ENCODE data around the gene SOCS3.

Gene SOCS3

GRCh38 chr17:78353834-78354233, 6.0 kb downstream of the SOCS3 start:
- no peak overlapping the region for H3K4me3 ChIP-seq (ENCODE audit: low read length in 2 of 2)
- H3K9ac ChIP-seq (ENCODE audit: low read depth in 1 of 2, low read length in 2 of 2) = no peak overlapping the region
- no peaks in the 10 kb centered on the region for H3K27me3 ChIP-seq (ENCODE audit: control insufficient read depth in 2 of 2, insufficient read depth in 2 of 2, low read length in 2 of 2)
- peaks cover 3% of the 10 kb centered on the region in 2 donors for H3K36me3 ChIP-seq (ENCODE audit: control insufficient read depth in 2 of 2, insufficient read depth in 2 of 2, low read length in 2 of 2)
- H3K9me3 ChIP-seq (ENCODE audit: control insufficient read depth in 2 of 2, low read length in 2 of 2) = no peaks in the 10 kb centered on the region
- peaks cover 28 to 38% of the 10 kb centered on the region in 2 donors for H3K4me1 ChIP-seq (ENCODE audit: control insufficient read depth in 2 of 2, insufficient read depth in 2 of 2, low read length in 2 of 2)
- peak overlapping the region; percentile 29 to 74 for H3K27ac ChIP-seq (ENCODE audit: low read depth in 2 of 2, low read length in 2 of 2)

- no peaks in the 10 kb centered on the region for H3K9me3 ChIP-seq (ENCODE audit: control insufficient read depth in 2 of 2, low read length in 2 of 2)
- H3K27ac ChIP-seq (ENCODE audit: low read depth in 2 of 2, low read length in 2 of 2) = peak overlapping the region in 1 of 2 donors; percentile 72
- no peak overlapping the region for H3K9ac ChIP-seq (ENCODE audit: low read depth in 1 of 2, low read length in 2 of 2)
- no peaks in the 10 kb centered on the region for H3K36me3 ChIP-seq (ENCODE audit: control insufficient read depth in 2 of 2, insufficient read depth in 2 of 2, low read length in 2 of 2)
- H3K4me1 ChIP-seq (ENCODE audit: control insufficient read depth in 2 of 2, insufficient read depth in 2 of 2, low read length in 2 of 2) = peaks cover 15 to 28% of the 10 kb centered on the region in 2 donors
- H3K27me3 ChIP-seq (ENCODE audit: control insufficient read depth in 2 of 2, insufficient read depth in 2 of 2, low read length in 2 of 2) = no peaks in the 10 kb centered on the region
- peak overlapping the region in 1 of 2 donors; percentile 7 for H3K4me3 ChIP-seq (ENCODE audit: low read length in 2 of 2)
Observed at GRCh38 chr17:78351449-78352006, 8.3 kb downstream of the SOCS3 start.

GRCh38 chr17:78349891-78350642, 9.8 kb downstream of the SOCS3 start:
- H3K9ac ChIP-seq (ENCODE audit: low read depth in 1 of 2, low read length in 2 of 2) = no peak overlapping the region
- no peaks in the 10 kb centered on the region for H3K27me3 ChIP-seq (ENCODE audit: control insufficient read depth in 2 of 2, insufficient read depth in 2 of 2, low read length in 2 of 2)
- H3K4me3 ChIP-seq (ENCODE audit: low read length in 2 of 2) = no peak overlapping the region
- H3K9me3 ChIP-seq (ENCODE audit: control insufficient read depth in 2 of 2, low read length in 2 of 2) = no peaks in the 10 kb centered on the region
- H3K4me1 ChIP-seq (ENCODE audit: control insufficient read depth in 2 of 2, insufficient read depth in 2 of 2, low read length in 2 of 2) = peaks cover 15 to 24% of the 10 kb centered on the region in 2 donors
- no peaks in the 10 kb centered on the region for H3K36me3 ChIP-seq (ENCODE audit: control insufficient read depth in 2 of 2, insufficient read depth in 2 of 2, low read length in 2 of 2)
- no peak overlapping the region for H3K27ac ChIP-seq (ENCODE audit: low read depth in 2 of 2, low read length in 2 of 2)

GRCh38 chr17:78348055-78348770, 11.7 kb downstream of the SOCS3 start:
- no peaks in the 10 kb centered on the region for H3K9me3 ChIP-seq (ENCODE audit: control insufficient read depth in 2 of 2, low read length in 2 of 2)
- no peaks in the 10 kb centered on the region for H3K27me3 ChIP-seq (ENCODE audit: control insufficient read depth in 2 of 2, insufficient read depth in 2 of 2, low read length in 2 of 2)
- peaks cover 17 to 25% of the 10 kb centered on the region in 2 donors for H3K4me1 ChIP-seq (ENCODE audit: control insufficient read depth in 2 of 2, insufficient read depth in 2 of 2, low read length in 2 of 2)
- no peak overlapping the region for H3K4me3 ChIP-seq (ENCODE audit: low read length in 2 of 2)
- H3K27ac ChIP-seq (ENCODE audit: low read depth in 2 of 2, low read length in 2 of 2) = no peak overlapping the region
- H3K36me3 ChIP-seq (ENCODE audit: control insufficient read depth in 2 of 2, insufficient read depth in 2 of 2, low read length in 2 of 2) = no peaks in the 10 kb centered on the region
- H3K9ac ChIP-seq (ENCODE audit: low read depth in 1 of 2, low read length in 2 of 2) = no peak overlapping the region

GRCh38 chr17:78347453-78347852, 12.4 kb downstream of the SOCS3 start:
- Histone ChIP-seq H3K36me3 (ENCODE audit: control insufficient read depth in 2 of 2, insufficient read depth in 2 of 2, low read length in 2 of 2) (no peaks in the 10 kb centered on the region), H3K4me3 (ENCODE audit: low read length in 2 of 2) (no peak overlapping the region), H3K9me3 (ENCODE audit: control insufficient read depth in 2 of 2, low read length in 2 of 2) (no peaks in the 10 kb centered on the region), H3K27me3 (ENCODE audit: control insufficient read depth in 2 of 2, insufficient read depth in 2 of 2, low read length in 2 of 2) (no peaks in the 10 kb centered on the region), H3K27ac (ENCODE audit: low read depth in 2 of 2, low read length in 2 of 2) (no peak overlapping the region), H3K4me1 (ENCODE audit: control insufficient read depth in 2 of 2, insufficient read depth in 2 of 2, low read length in 2 of 2) (peaks cover 22 to 28% of the 10 kb centered on the region in 2 donors), H3K9ac (ENCODE audit: low read depth in 1 of 2, low read length in 2 of 2) (no peak overlapping the region)

- no peaks in the 10 kb centered on the region for H3K36me3 ChIP-seq (ENCODE audit: control insufficient read depth in 2 of 2, insufficient read depth in 2 of 2, low read length in 2 of 2)
- H3K4me1 ChIP-seq (ENCODE audit: control insufficient read depth in 2 of 2, insufficient read depth in 2 of 2, low read length in 2 of 2) = peaks cover 20 to 26% of the 10 kb centered on the region in 2 donors
- H3K9ac ChIP-seq (ENCODE audit: low read depth in 1 of 2, low read length in 2 of 2) = no peak overlapping the region
- H3K9me3 ChIP-seq (ENCODE audit: control insufficient read depth in 2 of 2, low read length in 2 of 2) = no peaks in the 10 kb centered on the region
- H3K27me3 ChIP-seq (ENCODE audit: control insufficient read depth in 2 of 2, insufficient read depth in 2 of 2, low read length in 2 of 2) = no peaks in the 10 kb centered on the region
- no peak overlapping the region for H3K27ac ChIP-seq (ENCODE audit: low read depth in 2 of 2, low read length in 2 of 2)
- no peak overlapping the region for H3K4me3 ChIP-seq (ENCODE audit: low read length in 2 of 2)
Observed at GRCh38 chr17:78346605-78347250, 13.1 kb downstream of the SOCS3 start.

DNA sequence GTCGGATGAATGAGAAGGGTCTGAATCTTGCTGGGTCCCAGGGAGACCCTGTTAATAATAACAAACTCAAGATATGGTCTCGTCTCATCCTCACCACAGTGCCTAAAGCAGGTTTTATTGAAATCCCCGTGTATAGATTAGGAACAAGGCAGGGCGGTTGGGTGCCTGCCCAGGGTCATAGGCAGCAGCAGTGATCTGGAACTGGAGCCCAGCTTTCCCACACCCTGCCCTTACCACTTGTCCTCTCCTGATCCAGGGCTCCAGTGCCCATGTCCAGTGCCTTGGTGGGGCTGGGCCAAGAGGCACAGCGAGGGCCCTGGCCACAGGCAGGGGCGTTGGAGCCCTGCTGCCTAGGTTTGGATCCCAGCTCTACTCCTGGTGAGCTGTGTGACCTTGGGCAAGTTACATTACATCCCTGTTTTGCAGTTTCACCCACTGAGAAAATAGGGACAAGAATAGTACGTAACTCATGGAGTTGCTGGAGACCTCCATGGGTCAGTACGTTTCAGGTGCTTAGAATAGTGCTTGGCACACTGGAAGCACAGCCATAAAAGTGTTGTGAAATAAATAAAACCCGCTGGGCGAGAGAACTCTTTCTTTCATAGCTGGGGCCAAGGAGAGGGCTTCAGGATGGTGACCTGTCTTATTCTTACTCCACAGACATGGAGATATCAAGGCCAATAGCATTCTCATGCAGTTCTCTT, 13.9 kb downstream of the SOCS3 start:
- Histone ChIP-seq H3K4me3 (ENCODE audit: low read length in 2 of 2) (no peak overlapping the region), H3K9me3 (ENCODE audit: control insufficient read depth in 2 of 2, low read length in 2 of 2) (no peaks in the 10 kb centered on the region), H3K9ac (ENCODE audit: low read depth in 1 of 2, low read length in 2 of 2) (no peak overlapping the region), H3K4me1 (ENCODE audit: control insufficient read depth in 2 of 2, insufficient read depth in 2 of 2, low read length in 2 of 2) (peaks cover 22 to 23% of the 10 kb centered on the region in 2 donors), H3K36me3 (ENCODE audit: control insufficient read depth in 2 of 2, insufficient read depth in 2 of 2, low read length in 2 of 2) (no peaks in the 10 kb centered on the region), H3K27me3 (ENCODE audit: control insufficient read depth in 2 of 2, insufficient read depth in 2 of 2, low read length in 2 of 2) (no peaks in the 10 kb centered on the region), H3K27ac (ENCODE audit: low read depth in 2 of 2, low read length in 2 of 2) (no peak overlapping the region)

DNA sequence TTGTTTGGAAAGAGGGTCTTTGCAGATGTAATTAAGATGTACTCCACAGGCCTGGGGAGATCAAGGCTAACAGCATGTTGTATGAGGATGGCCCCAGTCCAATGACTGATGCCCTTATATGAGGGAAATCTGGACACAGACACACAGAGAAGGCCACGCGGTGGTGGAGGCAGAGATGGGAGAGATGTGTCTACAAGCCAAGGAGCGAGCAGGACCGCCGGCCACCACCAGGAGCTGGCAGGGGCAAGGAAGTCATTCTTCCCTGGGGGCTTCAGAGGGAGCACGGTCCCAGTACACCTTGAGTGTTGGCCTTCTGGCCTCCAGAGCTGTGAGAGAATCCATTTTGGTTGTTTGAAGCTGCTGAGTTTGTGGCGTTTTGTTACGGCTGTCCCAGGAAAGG, 14.7 kb downstream of the SOCS3 start:
- H3K9ac ChIP-seq (ENCODE audit: low read depth in 1 of 2, low read length in 2 of 2) = no peak overlapping the region
- no peaks in the 10 kb centered on the region for H3K9me3 ChIP-seq (ENCODE audit: control insufficient read depth in 2 of 2, low read length in 2 of 2)
- no peaks in the 10 kb centered on the region for H3K27me3 ChIP-seq (ENCODE audit: control insufficient read depth in 2 of 2, insufficient read depth in 2 of 2, low read length in 2 of 2)
- peaks cover 22 to 23% of the 10 kb centered on the region in 2 donors for H3K4me1 ChIP-seq (ENCODE audit: control insufficient read depth in 2 of 2, insufficient read depth in 2 of 2, low read length in 2 of 2)
- H3K27ac ChIP-seq (ENCODE audit: low read depth in 2 of 2, low read length in 2 of 2) = no peak overlapping the region
- no peaks in the 10 kb centered on the region for H3K36me3 ChIP-seq (ENCODE audit: control insufficient read depth in 2 of 2, insufficient read depth in 2 of 2, low read length in 2 of 2)
- H3K4me3 ChIP-seq (ENCODE audit: low read length in 2 of 2) = no peak overlapping the region

DNA sequence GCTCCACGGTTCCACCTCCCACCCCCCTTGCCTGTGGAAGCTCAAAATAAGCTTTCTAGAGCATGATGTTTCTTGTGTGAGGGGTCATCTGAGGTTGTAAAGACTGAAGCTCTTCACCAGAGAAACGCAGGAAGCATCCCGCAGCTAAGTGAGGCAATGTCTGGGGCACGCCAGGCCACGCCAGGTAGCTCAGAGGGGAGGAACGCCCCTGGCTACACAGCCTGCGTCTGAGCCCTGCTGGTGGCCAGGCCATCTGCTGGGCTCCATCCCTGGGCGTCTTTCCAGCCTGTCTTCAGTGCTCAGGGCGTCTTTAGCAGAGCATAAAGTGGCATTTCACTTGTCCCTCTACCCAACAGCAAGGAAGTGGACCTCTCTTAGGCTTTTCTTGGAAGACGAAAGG, 15.2 kb downstream of the SOCS3 start:
- H3K4me3 ChIP-seq (ENCODE audit: low read length in 2 of 2) = no peak overlapping the region
- no peaks in the 10 kb centered on the region for H3K36me3 ChIP-seq (ENCODE audit: control insufficient read depth in 2 of 2, insufficient read depth in 2 of 2, low read length in 2 of 2)
- H3K9me3 ChIP-seq (ENCODE audit: control insufficient read depth in 2 of 2, low read length in 2 of 2) = no peaks in the 10 kb centered on the region
- no peak overlapping the region for H3K9ac ChIP-seq (ENCODE audit: low read depth in 1 of 2, low read length in 2 of 2)
- no peak overlapping the region for H3K27ac ChIP-seq (ENCODE audit: low read depth in 2 of 2, low read length in 2 of 2)
- no peaks in the 10 kb centered on the region for H3K27me3 ChIP-seq (ENCODE audit: control insufficient read depth in 2 of 2, insufficient read depth in 2 of 2, low read length in 2 of 2)
- H3K4me1 ChIP-seq (ENCODE audit: control insufficient read depth in 2 of 2, insufficient read depth in 2 of 2, low read length in 2 of 2) = peaks cover 22 to 23% of the 10 kb centered on the region in 2 donors

All from mucosa of rectum (tissue), 2 donors.